ENCODE data around the gene LRP6. TPM values are rescaled to one million over a fixed set of nuclear protein-coding genes. Genes with fewer than 3 reads are reported as not detected.
"Not testable (repeated sequence)": the region's sequence is repeated elsewhere in the genome, so short reads cannot be mapped to it uniquely, and the experiment has no call there.

LRP6 gene
- 1.0 TPM for polyA plus RNA-seq (2012; ENCODE audit: missing spikeins)

DNA sequence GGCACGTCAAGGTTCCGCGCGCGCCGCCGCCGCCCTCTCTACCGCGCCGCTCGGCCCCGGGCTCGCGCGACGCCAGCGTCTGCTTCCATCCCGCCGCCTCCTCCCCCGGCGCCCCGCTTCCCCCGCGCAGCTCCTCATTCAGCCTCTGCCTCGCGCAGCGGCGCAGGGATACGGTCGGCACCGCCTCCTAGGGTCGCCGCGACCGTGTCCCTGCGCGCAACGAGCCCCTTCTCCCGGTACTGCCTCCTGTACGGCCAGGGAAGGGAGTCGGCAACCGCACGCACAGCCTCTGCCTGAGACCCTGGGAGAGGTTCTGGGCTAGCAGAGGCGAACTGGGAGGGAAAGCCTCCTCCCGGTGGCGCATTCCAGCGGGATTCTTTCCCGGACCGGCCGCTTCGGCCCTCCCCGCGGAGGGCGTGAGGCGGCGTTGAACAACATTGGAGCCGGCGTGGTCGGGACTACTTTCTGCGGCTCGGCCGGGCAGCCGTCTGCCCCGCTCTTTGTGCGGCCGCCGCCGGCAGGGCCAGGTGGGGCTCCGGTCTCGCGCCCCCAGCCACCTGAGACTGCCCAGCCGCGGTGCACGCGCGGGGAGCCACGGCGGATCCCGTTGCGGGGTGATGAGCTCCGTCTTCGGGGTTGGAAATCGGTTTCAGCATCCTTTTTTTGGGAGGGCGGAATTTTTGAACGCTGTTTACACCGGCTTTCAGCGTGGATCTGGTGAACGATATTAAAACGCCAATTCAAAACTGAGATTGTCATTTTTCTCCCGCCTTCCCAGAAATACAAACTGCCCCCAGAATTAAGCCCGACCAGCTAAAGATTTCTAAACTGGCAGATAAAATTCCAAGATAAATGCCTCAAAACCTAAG lies at the start of gene LRP6:
TSS of gene LRP6 (minus strand) at position 172 of the 869 bp plus-strand sequence. CDS start 309 bp downstream, outside the sequence.
- TF ChIP-seq TAF1 (IDR thresholded peaks at IDR 0.05; ENCODE audit: borderline replicate concordance, low read depth, low read length) (peak; percentile 99), POLR2AphosphoS5 (IDR thresholded peaks at IDR 0.05; ENCODE audit: low read depth, low read length) (no peak), POLR2A (IDR thresholded peaks at IDR 0.05; ENCODE audit: low read depth, low read length) (peak; percentile 45; the same call in 1 of the 2 replicates)
- peak; percentile 86 for FAIRE-seq
- DNase-seq (ENCODE audit: insufficient read length) = peak; percentile 76

DNA sequence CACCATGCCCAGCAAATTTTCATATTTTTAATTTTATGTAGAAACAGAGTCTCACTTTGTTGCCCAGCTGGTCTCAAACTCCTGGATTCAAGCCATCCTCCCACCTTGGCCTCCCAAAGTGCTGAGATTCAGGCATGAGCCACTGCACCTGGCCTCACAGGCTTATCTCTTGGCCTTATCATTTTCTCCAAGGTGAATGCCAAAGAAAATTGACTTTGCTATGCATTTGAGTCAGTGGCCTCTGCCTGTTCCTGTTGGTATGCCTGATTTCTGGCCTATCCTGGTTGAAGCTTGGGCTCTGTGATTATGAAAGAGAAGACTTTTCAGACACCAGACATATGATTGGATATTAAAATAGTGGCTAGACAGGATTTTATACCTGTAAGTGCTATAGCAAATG lies 49.0 kb upstream of the LRP6 start:
- no peak for FAIRE-seq
- TF ChIP-seq POLR2AphosphoS5 (IDR thresholded peaks at IDR 0.05; ENCODE audit: low read depth, low read length) (no peak), POLR2A (IDR thresholded peaks at IDR 0.05; ENCODE audit: low read depth, low read length) (no peak), TAF1 (IDR thresholded peaks at IDR 0.05; ENCODE audit: borderline replicate concordance, low read depth, low read length) (no peak)

DNA sequence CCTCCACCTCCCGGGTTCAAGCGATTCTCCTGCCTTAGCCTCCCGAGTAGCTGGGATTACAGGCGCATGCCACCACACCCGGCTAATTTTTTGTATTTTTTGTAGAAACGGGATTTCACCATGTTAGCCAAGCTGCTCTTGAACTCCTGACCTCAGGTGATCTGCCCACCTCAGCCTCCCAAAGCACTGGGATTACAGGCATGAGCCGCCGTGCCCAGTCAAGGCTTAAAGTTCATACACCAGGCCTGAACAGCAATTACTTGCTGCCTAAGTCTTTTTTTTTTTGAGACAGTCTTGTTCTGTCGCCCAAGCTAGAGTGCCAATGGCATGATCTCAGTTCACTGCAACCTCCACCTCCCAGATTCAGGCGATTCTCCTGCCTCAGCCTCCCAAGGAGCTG lies 43.9 kb upstream of the LRP6 start:
- FAIRE-seq; DNase-seq (ENCODE audit: insufficient read length): not testable (repeated sequence)

More for the DNA sequence above, 49.0 kb upstream of the LRP6 start:
- no peak for DNase-seq (ENCODE audit: insufficient read length)

DNA sequence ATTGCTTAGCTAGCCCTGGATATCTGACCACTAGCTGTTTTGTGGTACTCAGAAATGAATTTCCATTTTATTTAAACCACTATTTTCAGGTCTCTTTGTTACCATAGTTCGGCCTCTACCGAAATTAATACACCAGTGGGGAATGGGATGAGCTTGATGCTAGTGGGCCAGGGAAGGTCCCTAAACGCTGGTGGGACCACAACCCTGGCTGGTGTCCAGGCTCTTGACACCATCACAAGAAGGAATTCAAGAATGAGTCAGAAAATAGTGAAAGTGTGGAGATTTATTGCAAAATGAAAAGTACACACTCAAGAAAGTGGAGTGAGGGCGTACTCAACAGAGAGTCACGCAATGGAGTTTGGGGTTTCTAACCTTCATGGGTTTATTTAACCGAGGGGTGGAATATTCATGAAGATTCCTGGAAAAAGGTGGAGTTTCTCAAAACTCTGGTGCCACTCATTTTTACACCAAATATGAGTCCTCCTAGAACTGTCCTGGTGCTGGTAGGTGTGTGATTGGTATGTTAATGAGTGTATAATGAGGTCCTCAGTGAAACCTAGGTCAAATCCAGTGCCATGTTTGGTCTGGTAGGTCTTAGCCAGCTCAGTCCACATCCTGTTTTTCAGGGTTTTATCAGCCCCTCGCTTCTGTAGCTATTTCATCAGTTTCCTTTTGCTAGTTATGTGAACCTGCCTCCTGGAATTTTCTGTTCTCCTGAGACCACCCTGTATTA lies 38.9 kb upstream of the LRP6 start:
- DNase-seq (ENCODE audit: insufficient read length) = no peak
- no peak for TF ChIP-seq POLR2A (IDR thresholded peaks at IDR 0.05; ENCODE audit: low read depth, low read length)
- TF ChIP-seq TAF1 (IDR thresholded peaks at IDR 0.05; ENCODE audit: borderline replicate concordance, low read depth, low read length) = no peak
- no peak for TF ChIP-seq POLR2AphosphoS5 (IDR thresholded peaks at IDR 0.05; ENCODE audit: low read depth, low read length)
- no peak for FAIRE-seq

DNA sequence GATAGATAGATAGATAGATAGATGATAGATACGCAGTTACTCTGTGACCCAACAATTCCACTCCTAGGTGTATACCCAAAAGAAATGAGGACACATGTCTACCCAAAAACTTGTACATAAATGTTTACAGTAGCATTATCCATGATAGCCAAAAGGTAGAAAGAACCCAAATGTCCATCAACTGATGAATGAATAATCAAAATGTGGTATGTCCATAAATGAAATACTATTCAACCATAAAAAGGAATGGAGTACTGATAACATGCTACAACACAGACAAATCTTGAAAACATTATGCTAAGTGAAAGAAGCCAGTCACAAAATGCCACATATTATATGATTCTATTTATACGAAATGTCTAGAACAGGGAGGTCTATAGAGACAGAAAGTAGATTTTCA lies 36.1 kb upstream of the LRP6 start:
- FAIRE-seq = no peak
- no peak for TF ChIP-seq POLR2AphosphoS5 (IDR thresholded peaks at IDR 0.05; ENCODE audit: low read depth, low read length)
- no peak for TF ChIP-seq TAF1 (IDR thresholded peaks at IDR 0.05; ENCODE audit: borderline replicate concordance, low read depth, low read length)
- no peak for TF ChIP-seq POLR2A (IDR thresholded peaks at IDR 0.05; ENCODE audit: low read depth, low read length)
- no peak for DNase-seq (ENCODE audit: insufficient read length)

DNA sequence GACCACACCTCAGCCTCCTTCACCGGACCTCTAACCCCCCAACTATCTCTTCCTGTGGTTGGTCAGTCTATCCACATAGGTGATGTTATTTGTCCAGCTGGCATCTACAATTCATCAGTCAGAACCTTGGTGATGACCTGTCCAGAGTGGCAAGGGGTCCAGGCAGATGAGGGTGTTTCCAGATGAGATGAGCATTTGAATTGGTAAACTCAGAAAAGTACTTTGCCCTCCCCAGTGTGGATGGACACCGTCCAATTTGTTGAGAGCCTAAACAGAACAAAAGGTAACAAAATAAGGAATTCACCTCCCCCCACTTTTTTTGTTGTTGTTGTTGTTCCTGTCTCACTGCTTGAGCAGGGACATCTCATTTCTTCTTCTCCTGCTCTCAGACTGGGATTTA lies 34.3 kb upstream of the LRP6 start:
- TF ChIP-seq POLR2A (IDR thresholded peaks at IDR 0.05; ENCODE audit: low read depth, low read length) = no peak
- DNase-seq (ENCODE audit: insufficient read length) = no peak
- FAIRE-seq = no peak

DNA sequence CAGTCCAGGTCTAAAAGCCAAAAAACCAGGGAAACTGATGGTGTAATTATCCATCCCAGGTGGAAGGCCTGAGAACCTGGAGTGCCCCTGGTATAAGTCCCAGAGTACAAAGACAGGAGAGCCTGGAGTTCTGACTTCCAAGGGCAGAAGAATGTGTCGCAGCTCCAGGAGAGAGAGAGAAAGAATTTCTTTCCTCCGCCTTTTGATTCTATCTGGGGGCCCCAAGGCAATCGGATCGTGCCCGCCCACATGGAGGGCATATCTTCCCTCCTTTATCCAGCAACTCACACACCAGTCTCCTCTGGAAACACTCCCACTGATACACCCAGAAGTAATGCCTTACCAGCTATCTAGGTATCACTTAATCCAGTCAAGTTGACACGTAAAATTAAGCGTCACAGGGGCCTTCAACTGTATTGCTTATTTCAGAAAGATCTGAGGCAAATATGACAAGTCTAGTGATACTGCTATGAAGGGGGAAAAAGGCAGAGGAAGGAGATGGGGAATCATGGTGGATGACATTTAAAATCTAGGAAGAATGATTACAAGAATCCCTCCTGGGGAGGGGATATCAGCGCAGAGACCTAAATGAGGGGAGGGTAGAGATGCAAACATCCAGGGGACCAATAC lies 30.5 kb upstream of the LRP6 start:
- FAIRE-seq (no peak), DNase-seq (ENCODE audit: insufficient read length) (no peak)
- TF ChIP-seq POLR2A (IDR thresholded peaks at IDR 0.05; ENCODE audit: low read depth, low read length) = no peak
- TF ChIP-seq TAF1 (IDR thresholded peaks at IDR 0.05; ENCODE audit: borderline replicate concordance, low read depth, low read length) = no peak
- no peak for TF ChIP-seq POLR2AphosphoS5 (IDR thresholded peaks at IDR 0.05; ENCODE audit: low read depth, low read length)

DNA sequence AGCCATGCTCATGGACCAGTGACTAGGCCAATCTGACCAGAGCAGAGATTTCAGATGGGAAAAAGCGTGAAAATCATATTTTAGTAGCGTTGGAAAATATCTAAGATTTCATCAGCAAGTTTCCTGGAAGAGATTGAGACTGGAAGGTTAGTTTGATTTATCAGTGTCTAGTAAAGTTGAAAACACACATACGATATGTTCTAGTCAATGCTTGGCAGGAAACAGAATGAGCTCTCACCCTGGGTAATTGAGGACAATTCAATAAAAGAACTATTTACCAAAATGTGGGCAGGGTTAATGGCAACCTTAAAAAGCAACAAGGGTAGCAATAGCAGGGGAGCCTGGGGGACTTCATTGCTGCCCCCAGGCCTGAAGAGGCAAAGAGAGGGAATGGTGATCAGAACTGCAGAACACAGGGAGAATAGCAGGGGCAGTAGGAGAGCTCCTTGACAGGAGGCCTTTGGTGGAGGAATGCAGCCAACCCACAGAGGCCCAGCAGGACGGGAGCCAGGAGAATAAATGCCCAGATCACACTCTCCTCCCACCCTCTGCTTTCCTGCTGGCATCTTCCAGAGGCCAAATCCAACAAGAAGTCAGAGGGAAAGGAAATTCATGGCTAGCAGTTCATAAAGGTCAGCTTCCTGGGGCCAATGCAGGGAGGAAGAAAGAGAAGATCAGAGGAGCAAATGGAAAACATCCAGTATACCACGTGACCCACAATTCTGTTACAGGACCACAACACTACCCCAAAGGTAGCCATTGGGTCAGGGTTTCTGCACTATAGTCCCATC lies 27.6 kb upstream of the LRP6 start:
- FAIRE-seq = no peak
- no peak for DNase-seq (ENCODE audit: insufficient read length)

DNA sequence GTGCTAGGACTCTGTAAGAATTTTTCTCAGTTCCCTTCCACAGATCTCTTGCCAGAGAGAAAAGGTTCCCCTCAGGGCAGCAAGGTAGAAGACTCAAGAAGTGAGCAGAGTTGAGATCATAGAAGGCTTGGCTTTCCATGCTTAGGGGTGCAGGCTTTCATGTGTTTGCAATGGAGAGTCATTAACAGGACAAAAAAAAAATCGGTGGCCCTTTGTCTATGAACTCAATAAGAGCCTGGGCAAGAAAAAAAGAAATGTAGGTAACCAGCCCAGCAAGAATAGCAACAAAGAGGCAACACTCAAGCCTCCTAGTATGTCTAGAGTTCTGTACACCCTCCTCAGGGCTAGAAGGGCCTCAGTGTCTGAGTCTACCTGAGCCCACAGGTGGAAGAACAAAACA lies 23.4 kb upstream of the LRP6 start:
- TF ChIP-seq POLR2A (IDR thresholded peaks at IDR 0.05; ENCODE audit: low read depth, low read length) (no peak), POLR2AphosphoS5 (IDR thresholded peaks at IDR 0.05; ENCODE audit: low read depth, low read length) (no peak), TAF1 (IDR thresholded peaks at IDR 0.05; ENCODE audit: borderline replicate concordance, low read depth, low read length) (no peak)
- FAIRE-seq = no peak

More for the DNA sequence above, 27.6 kb upstream of the LRP6 start:
- TF ChIP-seq POLR2A (IDR thresholded peaks at IDR 0.05; ENCODE audit: low read depth, low read length) (no peak), POLR2AphosphoS5 (IDR thresholded peaks at IDR 0.05; ENCODE audit: low read depth, low read length) (no peak), TAF1 (IDR thresholded peaks at IDR 0.05; ENCODE audit: borderline replicate concordance, low read depth, low read length) (no peak)

DNA sequence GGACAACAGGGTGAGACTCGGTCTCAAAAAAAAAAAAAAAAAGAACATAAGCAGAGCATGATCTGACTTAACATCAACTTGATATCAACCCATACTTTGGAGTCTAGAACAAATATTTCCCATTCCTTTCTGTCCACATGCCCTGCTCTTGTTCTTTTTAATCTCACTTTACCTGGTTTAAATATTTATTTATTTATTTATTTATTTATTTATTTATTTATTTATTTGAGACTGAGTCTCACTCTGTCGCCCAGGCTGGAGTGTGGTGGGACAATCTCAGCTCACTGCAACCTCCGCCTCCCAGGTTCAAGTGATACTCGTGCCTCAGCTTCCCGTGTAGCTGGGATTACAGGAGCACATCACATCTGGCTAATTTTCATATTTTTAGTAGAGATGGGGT lies 19.6 kb upstream of the LRP6 start:
- TF ChIP-seq TAF1 (IDR thresholded peaks at IDR 0.05; ENCODE audit: borderline replicate concordance, low read depth, low read length) = no peak
- TF ChIP-seq POLR2AphosphoS5 (IDR thresholded peaks at IDR 0.05; ENCODE audit: low read depth, low read length) = no peak
- TF ChIP-seq POLR2A (IDR thresholded peaks at IDR 0.05; ENCODE audit: low read depth, low read length) = no peak
- DNase-seq (ENCODE audit: insufficient read length) = no peak
- FAIRE-seq = no peak

More for the DNA sequence above, 23.4 kb upstream of the LRP6 start:
- no peak for DNase-seq (ENCODE audit: insufficient read length)

Measured in GM12892 (cell line).